Upper lobe of left lung (tissue), 4 donors: Measurements from ENCODE around the gene ARAP2.
"Not testable (repeated sequence)": the region's sequence is repeated elsewhere in the genome, so short reads cannot be mapped to it uniquely, and the experiment has no call there.

ENCODE experiments used
- CTCF ChIP-seq, 6 experiments: fragments of 450-650 bp in 4 of 6; fragments of 200-600 bp in 2 of 6; sonication (generic) in 2 of 6; IDR thresholded peaks; one replicate each; pipeline ENCODE4 v1.5.1; 2016 to 2019; ENCODE audit warnings: antibody characterized with exemption in 6 of 6
- POLR2A ChIP-seq, 4 donors: fragments of 450-650 bp; IDR thresholded peaks; one replicate each; pipeline ENCODE4 v1.5.1; 2016 to 2017; ENCODE audit warnings: antibody characterized with exemption in 4 of 4, mild to moderate bottlenecking in 2 of 4

GRCh38 chr4:36182315-36182714, 62.0 kb downstream of the ARAP2 start:
- TF ChIP-seq POLR2A, CTCF (IDR thresholded peaks at IDR 0.05): not testable (repeated sequence)
